Gastrocnemius medialis (tissue), 4 donors: ENCODE data around the gene SAMD13.

ENCODE experiments used
- CTCF ChIP-seq, 5 experiments: fragments of 450-650 bp in 3 of 5; fragments of 200-600 bp in 2 of 5; sonication (generic) in 2 of 5; IDR thresholded peaks in 4 of 5; conservative IDR thresholded peaks in 1 of 5; 1 replicate in 4 of 5; 2 replicates in 1 of 5; pipeline ENCODE4 v1.5.1; 2016 to 2019; ENCODE audit warnings: antibody characterized with exemption in 5 of 5, mild to moderate bottlenecking in 3 of 5, moderate library complexity in 3 of 5
- POLR2A ChIP-seq, 2 donors: fragments of 450-650 bp; IDR thresholded peaks; one replicate each; pipeline ENCODE4 v1.6.1; 2017; ENCODE audit warnings: antibody characterized with exemption in 2 of 2, mild to moderate bottlenecking in 2 of 2, moderate library complexity in 2 of 2

DNA sequence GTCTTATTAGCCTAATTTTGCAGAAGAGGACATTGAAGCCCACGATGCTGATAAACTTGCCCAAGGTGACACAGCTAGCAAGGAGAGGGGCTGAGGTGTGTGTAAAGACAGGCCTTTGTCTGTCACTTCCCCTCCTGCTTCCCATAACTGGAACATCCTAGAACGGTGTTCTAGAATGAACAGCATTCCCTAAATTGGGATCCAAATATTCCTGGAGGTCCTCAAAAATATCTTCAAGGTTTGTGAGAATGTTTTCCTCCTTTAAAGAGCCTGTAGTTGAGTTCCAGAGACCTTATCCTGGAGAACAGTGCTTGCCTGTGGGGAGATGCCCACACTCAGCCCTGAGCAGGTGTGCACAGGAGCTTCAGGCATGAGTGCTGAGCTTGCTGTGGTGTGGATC lies 41.5 kb upstream of the SAMD13 start:
- TF ChIP-seq CTCF (IDR thresholded peaks at IDR 0.05 in 4 of 5, conservative IDR thresholded peaks at IDR 0.05 in 1 of 5) (no peak), POLR2A (IDR thresholded peaks at IDR 0.05) (no peak)
